ENCODE data around the gene IFIT3. TPM values are rescaled to one million over a fixed set of nuclear protein-coding genes. Genes with fewer than 3 reads are reported as not detected.
"Not testable (repeated sequence)": the region's sequence is repeated elsewhere in the genome, so short reads cannot be mapped to it uniquely, and the experiment has no call there.

Gene IFIT3
- total RNA-seq, 1 donor from 2014 or later = 6.9 TPM

DNA sequence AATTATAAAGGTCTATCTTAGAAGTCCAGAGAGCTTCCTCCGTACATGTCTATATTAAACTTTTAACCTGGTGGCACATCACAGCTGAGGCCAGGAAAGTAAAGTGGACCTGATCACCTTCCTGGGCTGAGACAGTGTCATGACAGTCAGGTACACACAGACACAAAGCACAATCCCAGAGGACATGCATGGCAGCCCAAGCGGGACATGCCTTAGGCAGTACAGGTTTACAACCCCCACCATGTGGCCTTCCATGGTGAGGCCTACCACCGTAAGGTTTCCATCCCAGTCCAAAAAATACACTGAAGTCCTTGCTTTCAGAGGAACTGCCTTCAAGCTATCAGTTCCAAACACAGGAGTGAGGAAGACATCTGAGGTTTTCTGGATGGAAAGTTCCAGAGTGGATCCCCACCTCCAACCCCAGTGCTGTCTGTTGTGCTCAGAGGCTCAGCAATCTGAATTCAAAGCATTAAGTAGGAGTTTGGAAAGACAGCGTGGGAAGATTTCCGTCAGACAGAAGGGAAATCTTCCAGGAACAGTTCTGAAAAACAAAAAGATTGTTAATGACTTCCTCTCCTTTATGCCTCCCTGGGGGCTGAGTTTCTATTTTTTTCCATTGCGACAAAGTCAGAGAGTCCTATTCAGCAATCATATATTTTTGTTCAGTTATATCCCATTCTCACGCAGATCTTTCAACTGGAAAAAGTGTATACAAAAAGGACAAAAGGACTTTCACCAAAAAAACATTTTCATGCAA, 20.1 kb downstream of the IFIT3 start:
- H3K27me3 ChIP-seq (ENCODE audit: low read depth) = no peaks in the 10 kb centered on the region
- peaks cover 77% of the 10 kb centered on the region for H3K4me1 ChIP-seq
- intact Hi-C loops (cut with micrococcal nuclease) = no loop called here
- no peaks in the 10 kb centered on the region for H3K36me3 ChIP-seq
- no peaks in the 10 kb centered on the region for H3K9me3 ChIP-seq (replicated peaks)
- H3K27ac ChIP-seq (replicated peaks) = peak overlapping the region; percentile 74
- TF ChIP-seq, protein P1, sequence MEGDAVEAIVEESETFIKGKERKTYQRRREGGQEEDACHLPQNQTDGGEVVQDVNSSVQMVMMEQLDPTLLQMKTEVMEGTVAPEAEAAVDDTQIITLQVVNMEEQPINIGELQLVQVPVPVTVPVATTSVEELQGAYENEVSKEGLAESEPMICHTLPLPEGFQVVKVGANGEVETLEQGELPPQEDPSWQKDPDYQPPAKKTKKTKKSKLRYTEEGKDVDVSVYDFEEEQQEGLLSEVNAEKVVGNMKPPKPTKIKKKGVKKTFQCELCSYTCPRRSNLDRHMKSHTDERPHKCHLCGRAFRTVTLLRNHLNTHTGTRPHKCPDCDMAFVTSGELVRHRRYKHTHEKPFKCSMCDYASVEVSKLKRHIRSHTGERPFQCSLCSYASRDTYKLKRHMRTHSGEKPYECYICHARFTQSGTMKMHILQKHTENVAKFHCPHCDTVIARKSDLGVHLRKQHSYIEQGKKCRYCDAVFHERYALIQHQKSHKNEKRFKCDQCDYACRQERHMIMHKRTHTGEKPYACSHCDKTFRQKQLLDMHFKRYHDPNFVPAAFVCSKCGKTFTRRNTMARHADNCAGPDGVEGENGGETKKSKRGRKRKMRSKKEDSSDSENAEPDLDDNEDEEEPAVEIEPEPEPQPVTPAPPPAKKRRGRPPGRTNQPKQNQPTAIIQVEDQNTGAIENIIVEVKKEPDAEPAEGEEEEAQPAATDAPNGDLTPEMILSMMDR (IDR thresholded peaks at IDR 0.05; ENCODE audit: borderline replicate concordance) = no peak
- no peak overlapping the region for H3K4me3 ChIP-seq
- no peak for DNase-seq

DNA sequence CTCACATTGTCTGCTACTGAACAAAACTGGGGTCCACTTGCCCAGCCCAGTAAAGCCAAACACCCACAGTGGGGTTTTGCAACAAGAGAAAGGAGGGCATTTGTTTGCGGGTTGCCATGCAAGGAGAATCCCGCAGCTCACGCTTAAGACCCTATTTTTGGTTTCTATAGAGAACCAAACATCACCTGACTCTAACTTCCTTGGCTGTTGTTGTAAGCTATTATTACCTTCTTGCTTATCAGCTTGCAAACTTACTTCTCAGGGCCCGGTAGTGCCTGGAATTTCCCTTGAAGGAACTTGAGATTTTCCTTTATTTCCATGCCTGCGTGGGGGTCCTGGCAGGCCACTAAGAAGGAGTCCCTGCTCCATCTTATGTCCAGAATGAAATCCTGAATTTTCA, 20.7 kb downstream of the IFIT3 start:
- Histone ChIP-seq H3K4me1 (peaks cover 73% of the 10 kb centered on the region), H3K4me3 (no peak overlapping the region), H3K27ac (replicated peaks) (peak overlapping the region; percentile 74), H3K27me3 (ENCODE audit: low read depth) (no peaks in the 10 kb centered on the region), H3K36me3 (no peaks in the 10 kb centered on the region), H3K9me3 (replicated peaks) (no peaks in the 10 kb centered on the region)
- DNase-seq = no peak
- TF ChIP-seq, protein P1 (IDR thresholded peaks at IDR 0.05; ENCODE audit: borderline replicate concordance) = no peak
- intact Hi-C loops (cut with micrococcal nuclease) = no loop called here

DNA sequence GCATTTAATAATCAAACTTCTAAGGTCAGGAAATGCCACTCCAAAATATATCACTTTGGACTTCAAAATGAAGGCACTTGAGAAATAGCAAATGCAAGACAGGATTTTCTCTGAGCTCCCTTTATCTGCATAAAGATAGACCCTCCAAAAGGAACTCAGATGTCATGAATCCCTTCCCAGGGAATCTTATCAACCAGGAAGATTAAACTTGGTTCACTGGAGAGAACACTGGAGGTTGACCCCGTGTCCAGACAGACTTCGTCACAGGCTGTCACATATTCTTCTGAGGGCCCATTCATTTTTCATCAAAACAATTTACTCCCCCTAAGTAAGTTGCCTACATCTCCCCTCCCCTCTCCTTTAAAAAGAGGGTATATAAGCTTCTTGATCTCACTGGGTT, 21.2 kb downstream of the IFIT3 start:
- no peak overlapping the region for H3K4me3 ChIP-seq
- peak overlapping the region; percentile 74 for H3K27ac ChIP-seq (replicated peaks)
- no peaks in the 10 kb centered on the region for H3K36me3 ChIP-seq
- H3K9me3 ChIP-seq (replicated peaks) = no peaks in the 10 kb centered on the region
- TF ChIP-seq, protein P1 (IDR thresholded peaks at IDR 0.05; ENCODE audit: borderline replicate concordance) = no peak
- H3K4me1 ChIP-seq = peaks cover 73% of the 10 kb centered on the region
- H3K27me3 ChIP-seq (ENCODE audit: low read depth) = no peaks in the 10 kb centered on the region
- intact Hi-C loops (cut with micrococcal nuclease) = no loop called here
- DNase-seq = no peak

DNA sequence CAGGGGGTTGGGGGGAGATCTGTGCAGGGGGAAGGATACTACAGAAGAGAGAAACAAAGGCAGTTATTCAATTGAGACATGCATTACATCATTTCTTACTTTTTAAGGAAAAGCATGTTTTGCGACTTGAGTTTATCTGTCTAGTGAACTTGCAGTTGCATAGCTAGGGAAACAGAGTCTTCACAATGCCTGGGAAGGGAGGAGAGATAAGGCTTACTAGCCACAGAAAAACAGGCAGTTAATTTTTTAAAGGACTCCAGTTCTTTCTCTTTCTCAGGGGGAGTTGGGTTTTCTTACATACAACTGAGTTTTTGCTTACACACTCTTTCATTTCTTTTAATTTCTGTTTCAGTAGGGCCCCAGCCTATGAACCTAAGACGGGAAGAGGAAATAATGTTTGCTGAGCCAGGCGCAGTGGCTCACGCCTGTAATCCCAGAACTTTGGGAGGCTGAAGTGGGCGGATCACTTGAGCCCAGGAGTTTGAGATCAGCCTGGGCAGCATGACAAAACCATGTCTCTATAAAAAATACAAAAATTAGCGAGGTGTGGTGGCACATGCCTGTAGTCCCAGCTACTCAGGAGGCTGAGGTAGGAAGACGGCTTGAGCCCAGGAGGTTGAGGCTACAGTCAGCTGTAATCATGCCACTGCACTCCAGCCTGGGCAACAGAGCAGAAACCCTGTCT, 23.0 kb downstream of the IFIT3 start:
- H3K36me3 ChIP-seq; H3K27me3 ChIP-seq (ENCODE audit: low read depth); H3K9me3 ChIP-seq (replicated peaks); H3K4me3 ChIP-seq; intact Hi-C loops (cut with micrococcal nuclease): not testable (repeated sequence)
- Histone ChIP-seq H3K27ac (replicated peaks) (peak overlapping the region; percentile 84), H3K4me1 (peaks cover 70% of the 10 kb centered on the region)
- peak; percentile 32 for DNase-seq

DNA sequence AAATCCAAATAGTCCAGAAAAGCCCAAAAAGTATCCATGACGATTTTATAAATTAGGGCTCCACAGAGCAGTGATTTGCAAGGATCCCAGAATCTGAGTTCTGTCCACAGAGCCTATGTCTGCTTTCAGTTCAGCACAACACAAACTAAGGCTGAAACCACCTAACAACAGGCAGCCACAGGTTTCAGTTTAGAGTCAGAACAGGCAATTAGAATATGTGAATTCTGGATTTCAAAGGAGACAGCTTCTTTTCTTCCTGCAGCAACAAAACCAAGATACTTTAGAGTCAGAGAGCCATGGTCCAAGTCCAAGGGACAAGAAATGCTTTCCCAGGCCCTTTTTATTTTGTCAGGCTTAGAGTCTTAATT, 23.6 kb downstream of the IFIT3 start:
- Histone ChIP-seq H3K4me3 (peak overlapping the region; percentile 9), H3K36me3 (no peaks in the 10 kb centered on the region), H3K27ac (replicated peaks) (peak overlapping the region; percentile 84), H3K9me3 (replicated peaks) (no peaks in the 10 kb centered on the region), H3K27me3 (ENCODE audit: low read depth) (no peaks in the 10 kb centered on the region), H3K4me1 (peaks cover 64% of the 10 kb centered on the region)
- TF ChIP-seq, protein P1 (IDR thresholded peaks at IDR 0.05; ENCODE audit: borderline replicate concordance) = no peak
- intact Hi-C loops (cut with micrococcal nuclease) = no loop called here
- DNase-seq = no peak
